Measurements from ENCODE around the gene GNLY.

- TF ChIP-seq, protein P1, sequence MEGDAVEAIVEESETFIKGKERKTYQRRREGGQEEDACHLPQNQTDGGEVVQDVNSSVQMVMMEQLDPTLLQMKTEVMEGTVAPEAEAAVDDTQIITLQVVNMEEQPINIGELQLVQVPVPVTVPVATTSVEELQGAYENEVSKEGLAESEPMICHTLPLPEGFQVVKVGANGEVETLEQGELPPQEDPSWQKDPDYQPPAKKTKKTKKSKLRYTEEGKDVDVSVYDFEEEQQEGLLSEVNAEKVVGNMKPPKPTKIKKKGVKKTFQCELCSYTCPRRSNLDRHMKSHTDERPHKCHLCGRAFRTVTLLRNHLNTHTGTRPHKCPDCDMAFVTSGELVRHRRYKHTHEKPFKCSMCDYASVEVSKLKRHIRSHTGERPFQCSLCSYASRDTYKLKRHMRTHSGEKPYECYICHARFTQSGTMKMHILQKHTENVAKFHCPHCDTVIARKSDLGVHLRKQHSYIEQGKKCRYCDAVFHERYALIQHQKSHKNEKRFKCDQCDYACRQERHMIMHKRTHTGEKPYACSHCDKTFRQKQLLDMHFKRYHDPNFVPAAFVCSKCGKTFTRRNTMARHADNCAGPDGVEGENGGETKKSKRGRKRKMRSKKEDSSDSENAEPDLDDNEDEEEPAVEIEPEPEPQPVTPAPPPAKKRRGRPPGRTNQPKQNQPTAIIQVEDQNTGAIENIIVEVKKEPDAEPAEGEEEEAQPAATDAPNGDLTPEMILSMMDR (IDR thresholded peaks at IDR 0.05; ENCODE audit: low read depth, low read length), result no peak
- TF ChIP-seq EZH2phosphoT487 (IDR thresholded peaks at IDR 0.05; ENCODE audit: low read depth), result no peak
These were observed 46.0 kb downstream of the GNLY start for GRCh38 chr2:85740193-85740592.

All from OCI-LY3 (cell line).